DOHH2 (cell line): ENCODE results near the gene FAM120C.

ENCODE experiments used
- EZH2phosphoT487 ChIP-seq: fragments of 200-600 bp; sonication (generic); IDR thresholded peaks from 2 replicates; pipeline ENCODE4 v1.6.1; 2017; ENCODE audit warnings: borderline replicate concordance, mild to moderate bottlenecking, antibody characterized with exemption, low read length, moderate library complexity, mixed read lengths
- TF ChIP-seq, protein P1 (sequence below): fragments of 200-600 bp; sonication (generic); IDR thresholded peaks from one replicate; pipeline ENCODE4 v1.5.1; 2014; ENCODE audit warnings: antibody characterized with exemption, mild to moderate bottlenecking, low read depth, low read length; ENCODE audit not compliant: poor library complexity, severe bottlenecking

DNA sequence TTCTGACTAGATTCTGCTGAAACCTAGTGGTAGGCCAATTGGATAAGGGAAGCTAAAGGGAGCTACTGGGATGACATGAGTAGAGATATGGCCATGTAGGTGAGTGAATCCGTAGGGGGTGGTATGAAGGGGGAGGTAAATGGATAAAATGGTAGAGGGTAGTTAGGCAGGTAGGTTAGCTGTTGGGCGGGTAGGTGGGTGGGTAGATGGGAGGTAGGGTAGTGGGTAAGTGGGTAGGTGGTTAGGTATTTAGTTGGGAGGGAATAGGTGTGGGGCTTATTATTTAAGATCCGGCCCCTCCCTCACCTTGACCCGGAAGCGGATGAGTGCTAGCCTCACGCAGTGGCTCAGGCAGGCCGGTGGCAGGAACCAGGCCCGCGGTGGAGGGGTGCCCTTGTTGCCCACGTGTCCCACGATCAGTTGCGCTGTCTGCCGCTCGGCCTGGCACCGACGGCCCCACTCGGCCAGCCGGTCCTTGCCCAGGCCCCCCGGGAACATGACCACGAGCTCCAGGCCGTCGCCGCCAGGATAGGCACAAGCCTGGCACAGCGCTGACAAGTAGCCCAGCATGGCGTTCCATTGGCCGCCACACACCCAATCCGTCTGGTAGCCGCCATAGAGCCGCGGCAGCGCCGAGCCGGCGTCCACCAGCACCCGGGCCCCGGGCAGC, 725 bp downstream of the FAM120C start:
- TF ChIP-seq, protein P1, sequence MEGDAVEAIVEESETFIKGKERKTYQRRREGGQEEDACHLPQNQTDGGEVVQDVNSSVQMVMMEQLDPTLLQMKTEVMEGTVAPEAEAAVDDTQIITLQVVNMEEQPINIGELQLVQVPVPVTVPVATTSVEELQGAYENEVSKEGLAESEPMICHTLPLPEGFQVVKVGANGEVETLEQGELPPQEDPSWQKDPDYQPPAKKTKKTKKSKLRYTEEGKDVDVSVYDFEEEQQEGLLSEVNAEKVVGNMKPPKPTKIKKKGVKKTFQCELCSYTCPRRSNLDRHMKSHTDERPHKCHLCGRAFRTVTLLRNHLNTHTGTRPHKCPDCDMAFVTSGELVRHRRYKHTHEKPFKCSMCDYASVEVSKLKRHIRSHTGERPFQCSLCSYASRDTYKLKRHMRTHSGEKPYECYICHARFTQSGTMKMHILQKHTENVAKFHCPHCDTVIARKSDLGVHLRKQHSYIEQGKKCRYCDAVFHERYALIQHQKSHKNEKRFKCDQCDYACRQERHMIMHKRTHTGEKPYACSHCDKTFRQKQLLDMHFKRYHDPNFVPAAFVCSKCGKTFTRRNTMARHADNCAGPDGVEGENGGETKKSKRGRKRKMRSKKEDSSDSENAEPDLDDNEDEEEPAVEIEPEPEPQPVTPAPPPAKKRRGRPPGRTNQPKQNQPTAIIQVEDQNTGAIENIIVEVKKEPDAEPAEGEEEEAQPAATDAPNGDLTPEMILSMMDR, result no peak
- TF ChIP-seq EZH2phosphoT487, result no peak
